MM.1S (cell line): ENCODE results near the gene PLEK2.
"Not testable (repeated sequence)": the region's sequence is repeated elsewhere in the genome, so short reads cannot be mapped to it uniquely, and the experiment has no call there.

Source experiments
- CTCF ChIP-seq: fragments of 300-600 bp; sonication (generic); IDR thresholded peaks from 2 replicates; pipeline ENCODE4 v1.5.1; 2016; ENCODE audit warnings: antibody characterized with exemption, low read length, mixed read lengths
- EZH2 ChIP-seq: fragments of 300-600 bp; sonication (generic); optimal IDR thresholded peaks from 2 replicates; pipeline ENCODE3; 2017; ENCODE audit warnings: low read depth, mild to moderate bottlenecking, antibody characterized with exemption, low read length, mixed read lengths
- EZH2phosphoT487 ChIP-seq: fragments of 300-600 bp; sonication (generic); IDR thresholded peaks from 2 replicates; pipeline ENCODE4 v1.6.1; 2018; ENCODE audit warnings: antibody characterized with exemption, low read length

GRCh38 chr14:67415610-67416009 lies 3.6 kb upstream of the PLEK2 start:
- TF ChIP-seq CTCF, EZH2, EZH2phosphoT487: not testable (repeated sequence)
